ENCODE results near the gene SAMD8. TPM values are rescaled to one million over a fixed set of nuclear protein-coding genes. Genes with fewer than 3 reads are reported as not detected.

SAMD8 gene
- total RNA-seq, 1 donor from 2014 or later = 35.4 TPM

DNA sequence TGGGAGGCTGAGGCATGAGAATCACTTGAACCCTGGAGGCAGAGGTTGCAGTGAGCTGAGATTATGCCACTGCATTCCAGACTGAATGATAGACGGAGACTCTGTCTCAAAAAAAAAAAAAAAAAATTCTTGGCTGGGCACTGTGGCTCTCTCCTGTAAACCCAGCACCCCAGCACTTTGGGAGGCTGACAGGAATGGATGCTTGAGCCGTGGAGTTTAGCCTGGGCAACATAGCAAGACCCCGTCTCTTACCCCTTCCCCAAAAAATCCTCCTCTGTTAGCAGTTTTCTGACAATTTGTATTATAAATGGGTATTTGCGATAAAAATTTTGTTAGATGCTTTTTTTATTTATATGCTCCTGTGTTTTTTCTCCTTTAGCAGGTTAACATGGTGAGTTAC lies 11.0 kb downstream of the SAMD8 start:
- no peak overlapping the region for H3K4me3 Mint-ChIP-seq (ENCODE audit: unreplicated experiment)
- FAIRE-seq (no peak), DNase-seq (ENCODE audit: low read depth) (no peak)
- H3K36me3 Mint-ChIP-seq (ENCODE audit: low read depth, unreplicated experiment) = no peaks in the 10 kb centered on the region
- H3K27me3 ChIP-seq (ENCODE audit: insufficient read depth, low read length) = no peaks in the 10 kb centered on the region
- no peak for TF ChIP-seq EZH2 (IDR thresholded peaks at IDR 0.05; ENCODE audit: insufficient read depth, low read length)
- TF ChIP-seq, protein P1, sequence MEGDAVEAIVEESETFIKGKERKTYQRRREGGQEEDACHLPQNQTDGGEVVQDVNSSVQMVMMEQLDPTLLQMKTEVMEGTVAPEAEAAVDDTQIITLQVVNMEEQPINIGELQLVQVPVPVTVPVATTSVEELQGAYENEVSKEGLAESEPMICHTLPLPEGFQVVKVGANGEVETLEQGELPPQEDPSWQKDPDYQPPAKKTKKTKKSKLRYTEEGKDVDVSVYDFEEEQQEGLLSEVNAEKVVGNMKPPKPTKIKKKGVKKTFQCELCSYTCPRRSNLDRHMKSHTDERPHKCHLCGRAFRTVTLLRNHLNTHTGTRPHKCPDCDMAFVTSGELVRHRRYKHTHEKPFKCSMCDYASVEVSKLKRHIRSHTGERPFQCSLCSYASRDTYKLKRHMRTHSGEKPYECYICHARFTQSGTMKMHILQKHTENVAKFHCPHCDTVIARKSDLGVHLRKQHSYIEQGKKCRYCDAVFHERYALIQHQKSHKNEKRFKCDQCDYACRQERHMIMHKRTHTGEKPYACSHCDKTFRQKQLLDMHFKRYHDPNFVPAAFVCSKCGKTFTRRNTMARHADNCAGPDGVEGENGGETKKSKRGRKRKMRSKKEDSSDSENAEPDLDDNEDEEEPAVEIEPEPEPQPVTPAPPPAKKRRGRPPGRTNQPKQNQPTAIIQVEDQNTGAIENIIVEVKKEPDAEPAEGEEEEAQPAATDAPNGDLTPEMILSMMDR (IDR thresholded peaks at IDR 0.05; ENCODE audit: insufficient read depth, low read depth, low read length) = no peak
- H4K20me1 ChIP-seq (ENCODE audit: insufficient read depth, low read length) = peaks cover 62% of the 10 kb centered on the region
- H3K4me1 ChIP-seq (ENCODE audit: insufficient read depth, low read length) = no peaks in the 10 kb centered on the region
- H2AFZ ChIP-seq (ENCODE audit: low read depth, low read length) = no peak overlapping the region
- no peaks in the 10 kb centered on the region for H3K27me3 Mint-ChIP-seq (ENCODE audit: low read depth, unreplicated experiment)
- H3K4me2 ChIP-seq (ENCODE audit: low read length) = no peak overlapping the region
- no peak overlapping the region for H3K27ac ChIP-seq (ENCODE audit: low read depth, low read length)
- no peaks in the 10 kb centered on the region for H3K4me1 Mint-ChIP-seq (ENCODE audit: low read depth, unreplicated experiment)
- H3K36me3 ChIP-seq (ENCODE audit: insufficient read depth, low read length) = no peaks in the 10 kb centered on the region
- H3K27ac Mint-ChIP-seq (ENCODE audit: unreplicated experiment) = no peak overlapping the region
- H3K79me2 ChIP-seq (ENCODE audit: insufficient read depth, low read length) = peaks cover 77% of the 10 kb centered on the region
- no peaks in the 10 kb centered on the region for H3K9me3 ChIP-seq (ENCODE audit: insufficient read depth, low read depth, low read length)
- no peaks in the 10 kb centered on the region for H3K9me3 Mint-ChIP-seq (ENCODE audit: unreplicated experiment)
- no peak overlapping the region for H3K4me3 ChIP-seq (ENCODE audit: insufficient read depth, low read depth, low read length)
- H3K9ac ChIP-seq (ENCODE audit: low read length) = no peak overlapping the region

DNA sequence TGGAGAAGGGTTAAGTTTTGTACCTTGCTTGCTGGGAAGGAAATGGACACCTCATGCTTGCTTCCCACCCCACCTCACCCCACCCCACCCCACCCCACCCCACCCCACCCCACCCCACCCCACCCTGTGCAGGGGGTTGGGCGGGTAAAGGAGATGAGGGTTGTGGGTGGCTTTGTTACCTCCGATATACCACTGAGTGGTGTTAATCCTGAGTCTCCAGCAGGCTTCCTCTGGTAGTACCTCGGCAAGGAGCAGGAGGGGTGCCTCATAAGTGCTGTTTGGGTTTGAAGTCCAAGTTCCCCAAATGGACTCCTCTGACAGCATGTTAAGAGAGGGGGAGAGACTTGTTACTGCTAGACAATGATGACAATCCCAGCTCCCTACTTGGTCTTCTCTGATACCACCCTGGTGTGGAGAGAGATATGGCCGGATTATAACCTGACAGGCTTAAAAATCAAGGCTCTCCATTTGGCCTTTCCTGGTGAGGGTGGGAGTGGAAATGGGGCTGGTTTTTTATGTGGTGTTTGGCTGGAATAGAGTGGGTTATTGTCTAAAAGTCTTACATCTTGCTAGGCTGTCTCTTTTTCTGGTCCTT lies 11.7 kb downstream of the SAMD8 start:
- H3K27me3 ChIP-seq (ENCODE audit: insufficient read depth, low read length) = no peaks in the 10 kb centered on the region
- H3K4me1 Mint-ChIP-seq (ENCODE audit: low read depth, unreplicated experiment) = peaks cover 3% of the 10 kb centered on the region
- no peak overlapping the region for H3K27ac ChIP-seq (ENCODE audit: low read depth, low read length)
- H3K27me3 Mint-ChIP-seq (ENCODE audit: low read depth, unreplicated experiment) = no peaks in the 10 kb centered on the region
- peaks cover 73% of the 10 kb centered on the region for H3K79me2 ChIP-seq (ENCODE audit: insufficient read depth, low read length)
- no peaks in the 10 kb centered on the region for H3K4me1 ChIP-seq (ENCODE audit: insufficient read depth, low read length)
- FAIRE-seq = no peak
- no peaks in the 10 kb centered on the region for H3K9me3 Mint-ChIP-seq (ENCODE audit: unreplicated experiment)
- H4K20me1 ChIP-seq (ENCODE audit: insufficient read depth, low read length) = peaks cover 59% of the 10 kb centered on the region
- H2AFZ ChIP-seq (ENCODE audit: low read depth, low read length) = no peak overlapping the region
- no peaks in the 10 kb centered on the region for H3K36me3 ChIP-seq (ENCODE audit: insufficient read depth, low read length)
- H3K27ac Mint-ChIP-seq (ENCODE audit: unreplicated experiment) = no peak overlapping the region
- TF ChIP-seq, protein P1 (IDR thresholded peaks at IDR 0.05; ENCODE audit: insufficient read depth, low read depth, low read length) = no peak
- TF ChIP-seq EZH2 (IDR thresholded peaks at IDR 0.05; ENCODE audit: insufficient read depth, low read length) = no peak
- no peaks in the 10 kb centered on the region for H3K9me3 ChIP-seq (ENCODE audit: insufficient read depth, low read depth, low read length)
- no peaks in the 10 kb centered on the region for H3K36me3 Mint-ChIP-seq (ENCODE audit: low read depth, unreplicated experiment)
- H3K4me3 ChIP-seq (ENCODE audit: insufficient read depth, low read depth, low read length) = no peak overlapping the region
- H3K4me3 Mint-ChIP-seq (ENCODE audit: unreplicated experiment) = no peak overlapping the region
- H3K9ac ChIP-seq (ENCODE audit: low read length) = no peak overlapping the region
- no peak for DNase-seq (ENCODE audit: low read depth)
- H3K4me2 ChIP-seq (ENCODE audit: low read length) = no peak overlapping the region

DNA sequence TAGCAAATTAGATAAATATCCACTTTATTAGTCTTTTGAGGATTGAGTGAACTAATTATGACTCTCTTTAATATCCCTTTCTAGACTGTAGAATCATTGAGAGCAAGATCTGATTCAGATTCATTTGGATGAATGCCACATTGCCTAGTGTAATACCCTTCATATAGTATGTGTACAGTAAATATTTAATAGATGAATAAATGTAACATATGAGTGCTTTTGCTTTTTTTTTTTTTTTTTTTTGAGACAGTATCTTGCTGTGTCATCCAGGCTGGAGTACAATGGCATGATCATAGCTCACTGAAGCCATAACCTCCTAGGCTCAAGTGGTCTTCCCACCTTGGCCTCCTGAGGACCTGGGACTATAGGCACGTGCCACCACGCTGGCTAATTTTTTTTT lies 14.8 kb downstream of the SAMD8 start:
- peaks cover 3% of the 10 kb centered on the region for H3K4me1 Mint-ChIP-seq (ENCODE audit: low read depth, unreplicated experiment)
- H3K9me3 ChIP-seq (ENCODE audit: insufficient read depth, low read depth, low read length) = no peaks in the 10 kb centered on the region
- FAIRE-seq = no peak
- H3K4me1 ChIP-seq (ENCODE audit: insufficient read depth, low read length) = no peaks in the 10 kb centered on the region
- peaks cover 75% of the 10 kb centered on the region for H3K79me2 ChIP-seq (ENCODE audit: insufficient read depth, low read length)
- H4K20me1 ChIP-seq (ENCODE audit: insufficient read depth, low read length) = peaks cover 49% of the 10 kb centered on the region
- no peak overlapping the region for H3K4me3 ChIP-seq (ENCODE audit: insufficient read depth, low read depth, low read length)
- no peak overlapping the region for H3K4me3 Mint-ChIP-seq (ENCODE audit: unreplicated experiment)
- no peak overlapping the region for H3K27ac ChIP-seq (ENCODE audit: low read depth, low read length)
- no peak overlapping the region for H3K4me2 ChIP-seq (ENCODE audit: low read length)
- no peak for DNase-seq (ENCODE audit: low read depth)
- no peaks in the 10 kb centered on the region for H3K36me3 Mint-ChIP-seq (ENCODE audit: low read depth, unreplicated experiment)
- H3K27me3 Mint-ChIP-seq (ENCODE audit: low read depth, unreplicated experiment) = no peaks in the 10 kb centered on the region
- TF ChIP-seq EZH2 (IDR thresholded peaks at IDR 0.05; ENCODE audit: insufficient read depth, low read length) = no peak
- TF ChIP-seq, protein P1 (IDR thresholded peaks at IDR 0.05; ENCODE audit: insufficient read depth, low read depth, low read length) = no peak
- no peak overlapping the region for H3K9ac ChIP-seq (ENCODE audit: low read length)
- no peak overlapping the region for H2AFZ ChIP-seq (ENCODE audit: low read depth, low read length)
- peak overlapping the region; percentile 47 for H3K27ac Mint-ChIP-seq (ENCODE audit: unreplicated experiment)
- no peaks in the 10 kb centered on the region for H3K9me3 Mint-ChIP-seq (ENCODE audit: unreplicated experiment)
- H3K27me3 ChIP-seq (ENCODE audit: insufficient read depth, low read length) = no peaks in the 10 kb centered on the region
- H3K36me3 ChIP-seq (ENCODE audit: insufficient read depth, low read length) = no peaks in the 10 kb centered on the region

Data from astrocyte (in vitro differentiated cells and primary cell).